OCI-LY3 (cell line): ENCODE results near the gene DNAH17.

Experiments
- EZH2phosphoT487 ChIP-seq: fragments of 200-600 bp; shearing (Covaris generic); IDR thresholded peaks from 2 replicates; pipeline ENCODE4 v1.6.1; 2018; ENCODE audit warnings: antibody characterized with exemption, mixed run types, low read depth
- TF ChIP-seq, protein P1 (sequence below): fragments of 200-600, 300-600 bp; sonication (generic); IDR thresholded peaks from 2 replicates; pipeline ENCODE4 v1.5.1; 2014; ENCODE audit warnings: antibody characterized with exemption, low read length, low read depth

DNA sequence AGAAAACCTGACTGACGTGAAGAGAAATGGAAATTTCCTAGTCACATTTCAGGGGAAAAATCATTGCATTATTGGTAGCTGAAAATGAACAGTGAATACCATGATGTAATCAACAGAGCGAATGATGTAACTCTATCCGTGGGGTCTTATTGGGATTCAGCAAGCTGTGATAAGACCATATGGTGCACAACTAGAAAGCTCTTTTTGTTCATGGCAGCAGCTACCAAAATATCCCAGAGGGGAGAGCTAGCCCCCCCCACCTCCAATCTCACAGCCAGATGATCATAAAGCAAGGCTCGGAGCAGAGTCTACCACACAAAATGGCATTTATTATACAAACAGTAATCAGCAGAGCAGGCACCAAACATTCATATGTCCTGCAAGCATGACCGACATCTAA, 22.2 kb upstream of the DNAH17 start:
- TF ChIP-seq, protein P1, sequence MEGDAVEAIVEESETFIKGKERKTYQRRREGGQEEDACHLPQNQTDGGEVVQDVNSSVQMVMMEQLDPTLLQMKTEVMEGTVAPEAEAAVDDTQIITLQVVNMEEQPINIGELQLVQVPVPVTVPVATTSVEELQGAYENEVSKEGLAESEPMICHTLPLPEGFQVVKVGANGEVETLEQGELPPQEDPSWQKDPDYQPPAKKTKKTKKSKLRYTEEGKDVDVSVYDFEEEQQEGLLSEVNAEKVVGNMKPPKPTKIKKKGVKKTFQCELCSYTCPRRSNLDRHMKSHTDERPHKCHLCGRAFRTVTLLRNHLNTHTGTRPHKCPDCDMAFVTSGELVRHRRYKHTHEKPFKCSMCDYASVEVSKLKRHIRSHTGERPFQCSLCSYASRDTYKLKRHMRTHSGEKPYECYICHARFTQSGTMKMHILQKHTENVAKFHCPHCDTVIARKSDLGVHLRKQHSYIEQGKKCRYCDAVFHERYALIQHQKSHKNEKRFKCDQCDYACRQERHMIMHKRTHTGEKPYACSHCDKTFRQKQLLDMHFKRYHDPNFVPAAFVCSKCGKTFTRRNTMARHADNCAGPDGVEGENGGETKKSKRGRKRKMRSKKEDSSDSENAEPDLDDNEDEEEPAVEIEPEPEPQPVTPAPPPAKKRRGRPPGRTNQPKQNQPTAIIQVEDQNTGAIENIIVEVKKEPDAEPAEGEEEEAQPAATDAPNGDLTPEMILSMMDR: no peak
- no peak for TF ChIP-seq EZH2phosphoT487
